Measurements from ENCODE around the gene DUSP18.
"Not testable (repeated sequence)": the region's sequence is repeated elsewhere in the genome, so short reads cannot be mapped to it uniquely, and the experiment has no call there.

DUSP18 gene

DNA sequence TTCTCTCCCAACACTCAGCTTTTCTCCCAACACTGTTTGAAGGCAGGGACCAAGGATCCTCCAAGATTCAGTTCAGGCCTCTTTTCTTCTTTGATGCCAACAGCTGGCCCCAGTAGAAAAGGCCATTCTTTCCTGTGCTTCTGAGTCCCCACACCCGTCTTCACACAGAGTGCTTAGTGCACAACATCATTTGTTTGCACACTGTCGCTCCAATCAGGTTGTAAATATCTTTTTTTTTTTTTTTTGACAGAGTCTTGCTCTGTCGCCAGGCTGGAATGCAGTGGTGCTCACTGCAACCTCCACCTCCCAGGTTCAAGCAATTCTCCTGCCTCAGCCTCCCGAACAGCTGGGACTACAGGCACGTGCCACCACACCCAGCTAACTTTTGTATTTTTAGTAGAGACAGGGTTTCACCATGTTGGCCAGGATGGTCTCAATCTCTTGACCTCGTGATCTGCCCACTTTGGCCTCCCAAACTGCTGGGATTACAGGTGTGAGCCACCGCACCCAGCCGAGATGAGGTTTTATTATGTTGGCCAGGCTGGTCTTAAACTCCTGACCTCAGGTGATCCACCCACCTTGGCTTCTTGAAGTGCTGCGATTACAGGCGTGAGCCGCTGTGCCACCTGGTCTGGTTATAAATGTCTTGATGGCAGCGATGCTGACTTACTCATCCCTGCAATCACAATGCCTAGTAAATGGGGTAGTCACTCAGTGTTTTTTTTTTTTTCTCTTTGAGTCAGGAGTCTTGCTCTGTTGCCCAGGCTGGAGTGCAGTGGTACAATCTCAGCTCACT is 12.4 kb upstream of the DUSP18 start:
- DNase-seq (ENCODE audit: low spot score), result not testable (repeated sequence)

DNA sequence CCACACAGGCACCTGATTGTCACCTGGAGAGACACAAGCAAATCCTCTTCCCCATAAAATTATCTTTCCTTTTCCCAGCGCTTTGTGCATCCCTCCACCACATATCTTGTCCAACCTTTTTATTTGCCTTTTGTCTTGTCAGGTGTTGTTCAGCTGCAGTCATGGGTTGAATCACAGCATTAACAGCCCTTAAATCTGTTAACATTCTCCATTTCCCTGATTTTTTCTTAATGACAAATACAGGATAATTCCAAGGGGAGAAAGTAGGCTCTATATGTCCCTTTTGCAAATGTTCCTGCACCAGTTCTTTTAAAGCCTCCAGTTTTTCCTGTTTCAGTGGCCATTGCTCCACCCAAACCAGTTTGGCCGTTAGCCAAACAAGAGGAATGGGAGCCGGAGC is 8.9 kb upstream of the DUSP18 start:
- DNase-seq (ENCODE audit: low spot score), result not testable (repeated sequence)

DNA sequence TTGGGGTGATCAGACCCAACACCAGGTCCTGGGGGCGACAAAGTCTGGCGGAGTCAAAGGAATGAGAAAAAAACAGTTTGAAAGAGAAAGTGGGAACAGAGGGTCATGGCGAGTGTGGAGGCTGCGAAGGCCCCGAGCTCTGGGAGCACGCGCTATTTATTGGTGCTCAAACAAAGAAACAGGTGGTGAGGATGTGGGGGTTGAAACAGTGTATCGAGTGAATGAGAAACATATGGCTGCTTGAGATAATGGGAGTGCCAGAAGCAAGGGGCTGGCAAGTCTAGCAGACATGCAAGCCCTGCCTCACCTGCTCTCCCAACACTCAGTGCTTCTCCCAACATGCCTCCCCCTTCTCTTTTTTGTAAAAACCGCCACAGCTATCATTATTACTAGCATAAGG is 7.8 kb upstream of the DUSP18 start:
- DNase-seq (ENCODE audit: low spot score), result peak; percentile 32

DNA sequence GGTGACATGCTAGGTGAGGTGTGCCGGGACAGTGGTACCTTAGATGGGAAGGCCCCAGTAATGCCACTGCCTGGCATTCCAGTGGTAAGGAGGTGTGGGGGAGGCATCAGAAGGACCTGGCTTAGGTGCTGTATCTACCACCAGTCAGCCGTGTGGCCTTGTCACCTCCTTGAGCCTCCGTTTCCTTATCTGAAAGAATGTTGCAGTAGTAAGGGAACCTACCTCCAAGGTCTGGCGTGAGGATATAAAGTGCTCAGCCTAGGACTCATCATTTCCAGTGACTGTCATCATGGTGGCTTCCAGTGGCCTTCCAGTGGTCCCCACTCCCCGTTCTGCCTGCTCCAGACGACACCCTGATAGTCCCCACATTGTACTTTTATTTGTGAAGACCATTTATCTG is 6.8 kb upstream of the DUSP18 start:
- DNase-seq (ENCODE audit: low spot score), result no peak

DNA sequence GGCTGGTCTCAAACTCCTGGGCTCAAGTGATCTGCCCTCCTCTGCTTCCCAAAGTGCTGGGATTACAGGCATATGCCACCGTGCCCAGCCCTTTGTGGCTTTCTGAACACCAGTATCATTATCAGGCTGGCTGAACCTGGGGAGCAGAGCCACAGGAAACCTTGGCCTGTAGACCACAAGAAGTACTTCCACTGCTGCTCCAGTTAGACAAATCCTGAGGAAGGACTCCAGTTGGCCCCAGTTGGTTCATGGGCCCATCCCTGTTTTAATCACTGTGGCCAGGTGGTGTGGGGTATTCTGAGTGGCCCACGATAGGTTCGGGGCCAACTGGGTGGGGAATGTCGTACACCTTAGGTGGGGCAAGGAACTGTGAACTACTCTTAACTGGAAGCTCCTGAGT is 5.5 kb upstream of the DUSP18 start:
- no peak for DNase-seq (ENCODE audit: low spot score)

DNA sequence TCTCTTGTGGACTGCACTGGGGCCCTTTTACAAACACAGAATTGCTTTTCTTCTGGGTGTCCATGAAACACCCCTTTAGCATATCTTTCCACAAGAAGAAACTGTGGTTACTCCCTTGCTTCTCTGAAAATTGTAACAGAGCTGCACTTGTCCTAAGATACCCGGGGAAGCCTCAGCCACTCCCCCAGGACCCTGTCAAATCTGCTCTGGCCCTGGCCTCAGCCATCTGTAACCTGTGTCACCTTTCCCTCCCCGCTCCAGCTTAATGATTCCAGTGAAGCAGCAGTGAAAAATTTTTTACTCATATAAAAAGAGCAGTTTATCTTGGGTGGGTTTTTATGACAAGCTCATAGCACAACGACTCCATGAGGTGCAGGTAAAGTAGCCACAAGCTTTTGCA is 3.4 kb upstream of the DUSP18 start:
- DNase-seq (ENCODE audit: low spot score), result no peak

DNA sequence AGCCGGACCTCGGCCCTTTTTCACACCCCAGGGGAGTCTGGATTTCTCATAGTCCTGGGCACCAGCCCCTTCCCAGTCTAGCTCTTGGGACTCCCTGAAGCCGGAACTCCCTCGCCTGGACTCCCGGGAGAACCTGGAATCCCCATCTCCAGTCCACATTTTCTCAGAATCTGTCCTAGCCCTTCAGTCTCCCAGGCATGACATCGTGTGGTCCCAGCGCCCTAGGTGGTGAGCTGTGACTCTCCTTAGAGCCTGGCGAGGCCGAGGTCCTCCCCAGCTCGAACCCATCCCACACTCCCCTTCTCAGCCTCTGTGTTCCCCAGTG is 673 bp upstream of the DUSP18 start:
- no peak for DNase-seq (ENCODE audit: low spot score)

DNA sequence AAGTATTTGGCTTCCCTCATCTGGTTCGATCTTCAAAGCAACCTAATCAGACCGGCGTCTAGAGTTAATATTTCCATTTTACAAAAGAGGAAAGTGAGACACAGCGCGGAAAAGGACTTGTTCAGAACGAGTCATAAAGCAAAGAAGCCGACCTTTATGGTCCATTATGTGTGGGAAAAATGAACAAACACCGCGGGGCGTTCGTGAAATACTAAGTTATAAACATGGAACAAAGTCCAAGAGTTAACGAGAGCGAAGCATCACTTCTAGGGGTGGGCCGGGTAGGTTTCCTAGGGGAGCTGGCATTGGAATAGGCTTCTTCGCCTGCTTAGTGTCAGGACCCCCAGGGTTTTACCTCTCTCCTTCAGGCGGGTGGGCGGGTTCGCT is 575 bp downstream of the DUSP18 start:
- DNase-seq (ENCODE audit: low spot score), result no peak

DNA sequence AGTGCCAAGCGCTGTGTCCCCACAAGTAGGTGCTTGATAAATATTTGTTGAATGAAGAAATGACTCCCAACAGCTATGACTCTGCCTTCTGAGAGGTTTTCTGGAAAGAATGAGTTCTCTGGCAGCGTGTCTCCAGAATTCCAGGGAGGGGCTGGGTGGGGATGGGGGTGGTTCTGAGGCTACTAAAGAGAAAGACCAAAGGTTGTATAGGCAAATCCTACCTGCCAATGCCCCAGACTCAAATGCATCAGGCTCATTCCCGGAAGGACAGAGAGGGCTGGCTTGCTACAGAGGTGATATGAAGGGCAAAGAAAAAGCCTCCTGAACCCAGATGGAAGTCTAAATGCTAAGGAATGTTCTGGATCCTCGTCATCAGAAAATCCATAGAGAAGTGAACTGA is 1.9 kb downstream of the DUSP18 start:
- no peak for DNase-seq (ENCODE audit: low spot score)

DNA sequence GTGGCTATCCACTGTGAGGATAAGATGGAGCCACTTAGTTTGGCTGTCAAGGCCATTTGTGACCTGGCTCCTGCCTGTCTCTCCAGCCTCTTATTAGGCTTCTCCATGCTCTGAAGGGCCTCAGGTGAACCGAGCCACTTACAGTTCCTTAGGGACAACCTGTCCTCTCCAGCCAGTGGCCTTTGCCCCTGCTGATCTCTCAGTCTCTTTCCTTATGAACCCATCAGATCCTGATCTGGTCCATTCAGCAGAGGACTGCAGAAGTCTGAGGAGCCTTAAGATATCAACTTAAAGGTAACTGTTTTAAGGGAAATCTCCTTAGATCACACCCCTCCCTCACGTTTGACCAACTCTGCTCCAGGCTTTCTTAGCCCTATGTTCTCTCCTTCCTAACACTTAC is 2.4 kb downstream of the DUSP18 start:
- no peak for DNase-seq (ENCODE audit: low spot score)

DNA sequence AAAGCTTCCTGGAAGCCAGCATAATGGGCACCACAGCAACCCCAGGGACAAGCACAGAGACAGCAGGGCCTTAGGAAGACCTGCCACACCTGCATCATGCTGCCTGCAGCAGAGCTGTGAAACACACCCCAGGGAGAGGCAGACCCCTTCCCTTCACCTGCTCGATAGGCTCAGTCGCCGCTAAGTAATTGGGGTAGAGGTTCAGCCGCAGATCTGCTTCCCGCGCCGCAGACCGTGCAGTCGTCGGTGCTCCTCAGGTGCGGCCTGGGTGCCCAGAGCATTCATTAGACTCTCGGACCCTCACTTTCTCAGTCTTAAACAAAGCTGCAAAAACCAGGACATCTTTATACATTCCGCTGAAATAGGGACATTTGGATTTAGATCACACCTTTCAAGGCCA is 2.9 kb downstream of the DUSP18 start:
- no peak for DNase-seq (ENCODE audit: low spot score)

DNA sequence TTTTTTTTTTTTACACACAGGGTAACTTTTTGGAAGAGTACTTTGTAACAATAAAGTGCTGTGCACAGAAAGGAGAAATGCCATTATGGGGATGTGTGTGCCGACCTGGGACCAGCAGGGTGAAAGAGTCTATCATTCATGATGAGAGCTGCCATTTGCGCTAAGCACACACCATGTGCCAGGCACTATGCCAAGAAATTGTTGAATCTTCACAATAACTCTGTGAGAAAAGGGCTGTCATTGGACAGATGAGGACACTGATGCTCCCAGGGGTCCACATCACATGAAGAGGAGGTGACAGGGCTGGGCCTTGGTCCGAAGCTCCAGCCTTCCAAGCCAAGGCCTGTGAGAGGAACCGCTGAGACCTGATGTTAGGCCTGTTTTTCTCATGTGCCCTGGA is 5.6 kb downstream of the DUSP18 start:
- DNase-seq (ENCODE audit: low spot score), result no peak

DNA sequence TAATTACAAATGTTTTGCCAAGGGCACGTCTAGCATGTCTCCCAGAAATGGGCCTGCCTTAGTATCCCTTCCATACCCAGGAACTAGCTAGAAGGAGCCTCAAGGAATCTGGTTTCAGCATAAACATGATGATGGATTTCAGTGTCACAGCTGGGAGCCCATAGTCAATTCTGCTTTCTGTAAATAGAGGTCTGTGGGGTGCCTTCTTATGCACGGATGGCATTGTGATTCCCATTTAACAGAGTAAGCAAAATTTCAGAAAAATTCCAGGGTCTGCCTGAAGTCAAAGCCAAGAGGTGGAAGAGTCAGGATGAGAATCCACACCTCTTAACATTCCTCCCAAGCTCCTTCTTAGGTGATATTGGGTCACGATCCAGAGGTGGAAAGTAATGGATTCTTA is 12.1 kb downstream of the DUSP18 start:
- DNase-seq (ENCODE audit: low spot score), result no peak

DNA sequence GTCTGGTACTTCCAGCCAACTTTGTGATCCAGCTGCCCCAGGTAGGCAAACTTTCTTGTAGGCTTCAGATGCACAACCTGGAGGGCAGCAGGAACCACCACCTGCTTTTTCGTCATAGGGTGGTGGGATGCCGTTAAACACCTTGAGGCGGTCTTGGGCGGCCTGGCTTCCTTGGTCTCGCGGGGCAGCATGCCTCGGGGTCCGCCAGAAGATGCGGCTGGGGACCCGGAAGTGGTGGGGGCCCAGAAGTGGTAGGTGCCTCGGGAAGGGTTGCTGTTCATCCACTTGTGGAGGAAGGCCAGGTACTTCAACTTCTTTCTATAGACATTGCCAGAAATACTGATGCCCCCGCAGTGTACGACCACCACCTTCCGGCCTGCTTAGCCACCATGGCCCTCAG is 13.3 kb downstream of the DUSP18 start:
- no peak for DNase-seq (ENCODE audit: low spot score)

DNA sequence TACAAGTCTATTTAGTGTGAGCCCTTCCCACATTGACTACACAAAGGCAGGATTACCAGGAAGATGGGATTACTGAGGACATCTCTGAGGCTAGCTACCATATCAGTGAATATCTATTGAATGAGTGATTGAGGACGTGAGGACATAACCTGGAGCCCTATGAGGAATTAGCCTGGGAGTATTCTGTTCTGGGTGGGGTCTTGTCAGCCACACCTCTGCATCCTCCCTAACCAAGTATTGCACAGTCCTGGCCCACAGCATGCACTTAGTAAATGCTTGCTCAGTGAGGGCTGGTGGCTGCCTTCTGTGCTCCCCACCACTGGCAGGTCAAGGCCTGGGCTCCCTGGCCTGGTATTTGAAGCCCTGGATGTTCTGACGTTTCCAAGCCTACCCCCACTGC is 14.8 kb downstream of the DUSP18 start:
- DNase-seq (ENCODE audit: low spot score), result no peak

DNA sequence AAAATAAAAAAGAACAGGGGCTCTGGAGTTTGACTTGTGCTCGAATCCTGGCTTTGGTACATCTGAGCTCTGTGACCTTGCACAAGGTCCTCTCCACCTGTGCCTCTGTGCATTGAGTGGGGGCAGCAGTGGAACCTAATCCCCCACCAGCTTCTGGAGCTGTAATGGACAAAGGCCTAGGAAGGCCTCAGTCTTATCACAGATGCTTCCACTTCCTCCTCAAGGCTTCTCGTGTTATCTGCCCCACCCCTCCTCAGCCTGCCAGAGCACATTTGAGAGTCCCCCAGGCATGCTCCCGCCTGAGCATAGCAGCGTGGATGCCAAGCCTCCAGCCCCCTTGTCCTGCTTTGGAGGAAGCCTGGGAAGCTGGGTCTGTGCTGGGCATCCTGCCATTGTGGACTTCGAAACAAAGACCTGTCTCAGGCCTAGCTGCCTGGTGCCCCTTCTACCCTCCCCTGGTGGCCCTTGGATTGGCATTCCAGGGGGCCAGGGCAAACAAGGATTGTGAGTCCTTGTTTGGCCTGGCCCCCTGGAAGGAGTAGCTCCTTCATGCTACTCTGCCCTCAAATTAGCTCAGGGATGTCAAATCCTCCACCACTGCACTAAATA is 17.1 kb downstream of the DUSP18 start:
- no peak for DNase-seq (ENCODE audit: low spot score)

DNA sequence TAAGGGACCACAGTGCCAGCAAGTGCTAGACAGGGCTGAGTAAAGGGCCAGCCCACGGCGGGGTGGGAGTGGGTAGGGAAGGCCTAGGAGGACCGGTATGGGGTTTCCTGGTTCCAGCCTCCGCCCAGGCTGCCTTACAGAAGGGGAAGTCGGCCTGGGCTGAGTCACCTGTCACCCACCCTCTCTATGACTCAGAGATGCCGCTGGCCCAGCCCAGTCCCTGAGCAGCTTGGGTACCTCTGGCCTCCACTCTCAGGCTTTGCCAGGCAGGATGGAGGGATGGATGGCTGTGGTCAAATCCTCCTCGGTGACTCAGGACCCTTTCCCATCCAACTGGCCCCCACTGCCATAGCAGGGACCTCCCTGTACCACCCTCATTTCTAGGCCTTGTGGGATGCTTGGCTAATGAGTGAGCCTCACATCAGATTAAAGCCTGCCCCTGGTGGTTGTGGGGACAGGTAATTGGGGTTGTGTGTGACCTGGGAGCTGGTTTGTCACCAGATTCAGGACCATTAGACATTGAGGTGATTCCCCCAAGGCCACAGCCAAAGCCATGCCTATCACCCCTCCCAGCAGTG is 18.2 kb downstream of the DUSP18 start:
- no peak for DNase-seq (ENCODE audit: low spot score)

DNA sequence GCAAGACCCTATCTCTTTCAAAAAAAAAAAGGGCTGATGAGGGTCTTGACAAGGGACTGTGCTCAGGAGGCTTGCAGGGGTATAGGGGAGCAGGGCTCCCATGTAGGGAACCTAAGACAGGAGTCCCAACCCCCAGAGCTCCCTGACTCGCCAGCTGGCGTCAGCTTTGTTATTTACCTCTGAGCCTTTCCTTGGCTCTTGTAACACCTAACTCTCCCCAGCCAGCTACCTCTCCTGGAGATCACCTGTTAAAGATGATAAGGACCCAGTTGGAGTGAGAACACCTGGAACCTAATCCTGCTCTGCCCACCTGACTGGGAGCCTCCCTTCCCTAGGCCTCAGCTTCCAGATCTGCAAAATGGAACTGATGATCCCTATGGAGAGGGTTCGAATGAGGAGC is 18.9 kb downstream of the DUSP18 start:
- DNase-seq (ENCODE audit: low spot score), result no peak

DNA sequence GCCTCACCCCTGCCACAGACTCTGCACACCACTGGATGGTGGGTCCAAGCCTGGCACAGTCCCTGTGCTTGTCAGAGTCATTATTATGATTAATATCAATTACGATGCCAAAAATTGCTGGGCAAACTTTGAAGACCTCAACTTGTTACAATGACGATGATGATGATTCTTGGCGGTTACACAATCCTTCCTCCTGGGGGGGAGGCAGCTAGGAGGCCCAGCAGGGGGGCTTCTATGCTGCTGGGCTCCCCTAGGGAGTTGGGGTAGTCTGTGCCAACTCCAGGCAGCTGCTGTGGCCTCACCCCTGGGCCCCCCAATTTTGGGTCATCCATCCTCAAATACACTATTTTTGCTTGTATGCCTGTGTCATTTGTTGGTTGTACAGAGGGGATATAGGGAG is 20.1 kb downstream of the DUSP18 start:
- DNase-seq (ENCODE audit: low spot score), result no peak

DNA sequence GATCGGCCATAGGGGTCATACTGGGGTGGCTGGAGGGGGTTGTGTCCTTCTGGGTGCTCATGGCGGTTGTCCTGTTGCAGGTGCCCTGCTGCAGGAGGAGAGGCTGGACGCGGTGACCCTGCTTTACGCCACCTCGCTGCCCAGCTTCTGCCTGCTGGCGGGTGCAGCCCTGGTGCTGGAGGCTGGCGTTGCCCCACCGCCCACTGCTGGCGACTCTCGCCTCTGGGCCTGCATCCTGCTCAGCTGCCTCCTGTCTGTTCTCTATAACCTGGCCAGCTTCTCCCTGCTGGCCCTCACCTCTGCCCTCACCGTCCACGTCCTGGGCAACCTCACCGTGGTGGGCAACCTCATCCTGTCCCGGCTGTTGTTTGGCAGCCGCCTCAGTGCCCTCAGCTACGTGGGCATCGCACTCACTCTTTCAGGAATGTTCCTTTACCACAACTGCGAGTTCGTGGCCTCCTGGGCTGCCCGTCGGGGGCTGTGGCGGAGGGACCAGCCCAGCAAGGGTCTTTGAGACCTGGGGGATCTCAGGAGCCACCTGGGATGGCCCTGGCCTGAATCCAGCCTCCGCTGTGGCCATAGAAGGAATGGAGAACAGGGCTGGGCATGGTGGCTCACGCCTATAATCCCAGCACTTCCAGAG is 21.0 kb downstream of the DUSP18 start:
- DNase-seq (ENCODE audit: low spot score), result no peak

DNA sequence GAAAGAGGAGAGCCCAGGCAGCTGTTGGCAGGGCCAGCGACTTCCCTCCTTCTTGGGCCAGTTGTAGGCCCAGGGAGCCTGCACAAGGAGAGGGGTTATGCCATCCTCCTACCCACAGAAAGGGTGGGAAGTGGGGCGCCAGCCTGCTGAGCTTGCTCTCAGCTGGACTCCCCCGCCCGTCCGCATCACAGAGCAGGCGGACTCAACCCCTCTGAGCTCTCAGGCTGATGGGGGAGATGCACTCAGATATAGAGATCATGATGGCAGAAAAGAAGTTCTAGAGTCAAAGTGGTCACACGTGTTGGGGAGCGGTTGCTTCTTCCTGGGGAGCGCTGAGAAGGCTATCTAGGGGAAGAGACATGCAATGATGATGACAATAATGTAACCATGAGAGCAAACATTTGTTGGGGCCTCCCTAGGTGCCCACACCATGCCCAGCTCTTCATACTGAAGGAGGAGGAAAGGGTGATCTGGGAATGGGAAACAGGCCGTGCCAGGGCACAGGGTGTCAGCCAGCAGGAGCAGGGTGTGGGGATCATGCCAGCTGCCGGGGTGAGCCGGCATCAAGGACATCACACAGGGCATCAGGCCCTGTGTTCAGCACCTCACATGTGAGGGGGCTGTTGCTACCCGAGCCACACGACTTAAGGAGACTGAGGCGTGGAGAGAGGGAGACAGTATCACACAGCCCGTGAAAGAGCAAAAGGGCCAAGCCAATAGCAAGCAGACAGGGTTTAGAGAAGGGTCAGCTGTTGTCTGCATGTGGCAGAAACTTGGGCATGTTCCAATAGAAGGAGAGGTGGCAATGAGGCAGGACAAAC is 24.4 kb downstream of the DUSP18 start:
- DNase-seq (ENCODE audit: low spot score), result no peak

DNA sequence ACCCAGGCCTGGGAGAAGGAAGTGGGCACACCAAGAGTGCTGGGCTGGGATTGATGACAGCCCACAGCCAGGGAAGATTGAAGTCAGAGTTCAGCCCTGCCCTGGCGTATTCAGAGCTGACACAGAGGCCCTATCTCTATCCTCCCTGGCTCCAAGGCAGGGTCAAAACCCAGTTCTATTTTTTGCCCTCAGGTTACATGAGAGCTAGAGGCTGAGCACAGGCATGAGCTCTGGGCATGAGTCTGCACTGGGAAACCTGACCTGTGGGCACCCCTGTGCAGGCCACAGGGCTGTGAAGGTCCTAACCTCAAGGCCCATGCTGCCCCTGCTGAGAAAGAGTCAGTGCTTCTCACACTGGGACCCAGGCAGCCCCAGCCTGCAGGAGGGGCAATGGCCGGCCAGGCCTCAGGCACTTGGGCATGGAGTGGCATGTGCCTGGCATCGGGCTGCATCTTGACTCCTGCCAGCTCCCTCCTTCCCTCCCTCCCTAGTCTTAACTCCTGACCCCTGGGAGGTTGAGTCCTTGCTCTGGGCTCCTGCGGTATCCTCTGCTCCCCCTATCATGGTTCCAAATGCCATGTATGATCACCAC is 26.7 kb downstream of the DUSP18 start:
- no peak for DNase-seq (ENCODE audit: low spot score)
